ENCODE measurements around the gene ALKBH4.
"Not testable (repeated sequence)": the region's sequence is repeated elsewhere in the genome, so short reads cannot be mapped to it uniquely, and the experiment has no call there.

Gene ALKBH4

DNA sequence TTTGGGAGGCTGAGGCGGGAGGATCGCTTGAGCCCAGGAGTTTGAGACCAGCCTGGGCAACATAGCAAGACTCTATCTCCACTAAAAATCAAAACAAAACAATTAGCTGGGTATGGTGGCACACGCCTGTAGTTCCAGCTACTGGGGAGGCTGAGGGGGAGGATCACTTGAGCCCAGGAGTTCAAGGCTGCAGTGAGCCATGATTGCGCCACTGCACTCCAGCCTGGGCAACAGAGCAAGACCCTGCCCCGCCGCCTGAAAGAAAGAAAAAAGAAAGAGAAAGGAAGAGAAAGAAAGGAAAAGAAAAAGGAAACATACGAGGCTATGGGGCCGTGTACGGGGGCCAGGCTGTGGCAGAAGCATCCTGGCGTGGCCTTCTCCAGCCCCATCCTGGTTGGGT, 9.7 kb downstream of the ALKBH4 start:
- not testable (repeated sequence) for DNase-seq

- peak; percentile 4 to 54 for DNase-seq
These were observed 10.2 kb downstream of the ALKBH4 start for GRCh38 chr7:102454468-102454867.

DNA sequence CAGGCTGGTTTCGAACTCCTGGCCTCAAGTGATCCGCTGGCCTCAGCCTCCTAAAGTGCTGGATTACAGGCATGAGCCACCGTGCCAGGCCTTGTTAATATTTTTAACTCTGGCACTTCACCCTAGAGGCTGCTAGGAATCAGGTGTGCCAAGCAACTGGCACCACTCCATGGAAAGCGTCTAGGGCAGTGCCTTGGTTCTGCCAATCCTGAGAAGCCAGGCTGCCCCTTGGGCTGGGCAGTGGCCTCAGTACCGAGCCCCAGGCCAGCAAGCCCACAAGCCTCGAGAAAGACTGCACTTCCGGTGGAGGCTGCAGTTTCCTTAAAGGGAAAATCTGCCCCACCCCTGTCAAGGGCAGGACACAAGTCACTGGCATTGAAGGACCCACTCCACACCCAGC, 11.3 kb downstream of the ALKBH4 start:
- no peak for DNase-seq

GRCh38 chr7:102452451-102452850, 12.2 kb downstream of the ALKBH4 start:
- DNase-seq: no peak

- DNase-seq: no peak
These were observed 13.2 kb downstream of the ALKBH4 start for GRCh38 chr7:102451371-102452054.

DNA sequence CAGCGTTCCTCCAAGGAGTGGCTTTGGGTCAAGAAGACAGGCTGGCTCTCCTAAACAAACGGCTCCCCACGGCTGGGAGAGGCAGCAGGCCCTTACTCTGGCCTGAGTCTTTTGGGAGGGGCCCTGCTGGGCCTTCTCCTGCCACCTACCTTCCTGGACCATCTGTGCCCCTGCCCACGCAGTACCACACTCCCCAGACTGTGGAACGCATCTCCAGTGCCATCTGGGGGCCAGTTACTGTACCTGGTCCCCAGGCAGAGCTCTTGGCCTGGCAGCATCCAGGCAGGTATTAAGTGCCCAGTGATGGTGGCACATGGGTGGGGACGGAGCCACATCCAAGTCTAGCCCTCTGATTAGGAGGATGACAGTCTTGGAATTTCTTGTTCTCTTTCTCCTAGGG, 14.4 kb downstream of the ALKBH4 start:
- DNase-seq: peak; percentile 30 to 44

DNA sequence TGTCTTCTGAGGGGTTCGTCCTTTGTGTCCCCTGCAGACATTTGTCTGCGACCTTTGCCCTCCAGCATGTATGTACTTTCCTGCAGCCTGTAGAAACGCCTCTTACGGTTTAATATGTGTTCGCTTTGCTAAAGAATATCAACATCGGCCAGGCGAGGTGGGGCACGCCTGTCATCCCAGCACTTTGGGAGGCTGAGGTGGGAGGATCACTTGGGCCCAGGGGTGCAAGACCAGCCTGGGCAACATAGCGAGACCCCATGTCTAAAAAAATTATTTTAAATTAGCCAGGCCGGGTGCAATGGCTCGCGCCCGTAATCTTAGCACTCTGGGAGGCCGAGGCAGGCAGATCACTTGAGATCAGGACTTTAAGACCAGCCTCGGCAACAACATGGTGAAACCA, 15.5 kb downstream of the ALKBH4 start:
- DNase-seq: no peak

DNA sequence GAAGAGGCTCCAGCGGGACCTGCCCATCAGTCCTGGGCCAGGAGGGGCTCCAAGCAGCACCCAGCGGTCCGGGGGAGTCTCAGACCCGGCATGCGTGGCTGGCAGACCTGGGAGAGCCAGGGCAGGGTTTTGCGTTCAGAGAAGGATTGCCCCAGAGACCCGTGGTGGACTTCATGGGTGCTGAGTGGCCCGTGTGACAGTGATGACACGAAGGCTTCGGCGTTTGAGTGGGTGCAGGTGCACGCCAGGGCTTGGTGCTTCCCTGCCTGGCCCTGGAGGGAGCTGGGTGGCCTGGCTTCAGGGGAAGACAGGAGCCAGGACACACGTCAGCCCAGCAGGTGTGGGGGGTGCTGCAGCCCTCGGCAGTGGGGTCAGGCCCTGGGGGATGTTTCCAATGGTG, 17.4 kb downstream of the ALKBH4 start:
- no peak for DNase-seq

GRCh38 chr7:102446387-102447156, 18.1 kb downstream of the ALKBH4 start:
- no peak for DNase-seq

DNA sequence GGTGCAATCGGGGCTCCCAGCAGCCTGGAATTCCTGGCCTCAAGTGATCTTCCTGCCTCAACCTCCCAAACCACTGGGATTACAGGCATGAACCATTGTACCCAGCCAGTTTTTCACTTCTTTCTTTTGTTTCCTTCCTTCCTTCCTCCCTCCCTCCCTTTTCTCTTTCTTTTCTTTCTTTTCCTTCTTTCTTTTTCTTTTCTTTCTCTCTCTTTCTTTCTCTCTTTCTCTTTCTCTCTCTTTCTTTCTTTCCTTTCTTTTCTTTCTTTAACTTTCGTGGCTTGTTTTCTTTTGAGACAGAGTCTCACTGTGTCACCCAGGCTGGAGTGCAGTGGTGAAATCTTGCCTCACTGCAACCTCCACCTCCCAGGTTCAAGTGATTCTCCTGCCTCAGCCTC, 19.0 kb downstream of the ALKBH4 start:
- no peak for DNase-seq

DNA sequence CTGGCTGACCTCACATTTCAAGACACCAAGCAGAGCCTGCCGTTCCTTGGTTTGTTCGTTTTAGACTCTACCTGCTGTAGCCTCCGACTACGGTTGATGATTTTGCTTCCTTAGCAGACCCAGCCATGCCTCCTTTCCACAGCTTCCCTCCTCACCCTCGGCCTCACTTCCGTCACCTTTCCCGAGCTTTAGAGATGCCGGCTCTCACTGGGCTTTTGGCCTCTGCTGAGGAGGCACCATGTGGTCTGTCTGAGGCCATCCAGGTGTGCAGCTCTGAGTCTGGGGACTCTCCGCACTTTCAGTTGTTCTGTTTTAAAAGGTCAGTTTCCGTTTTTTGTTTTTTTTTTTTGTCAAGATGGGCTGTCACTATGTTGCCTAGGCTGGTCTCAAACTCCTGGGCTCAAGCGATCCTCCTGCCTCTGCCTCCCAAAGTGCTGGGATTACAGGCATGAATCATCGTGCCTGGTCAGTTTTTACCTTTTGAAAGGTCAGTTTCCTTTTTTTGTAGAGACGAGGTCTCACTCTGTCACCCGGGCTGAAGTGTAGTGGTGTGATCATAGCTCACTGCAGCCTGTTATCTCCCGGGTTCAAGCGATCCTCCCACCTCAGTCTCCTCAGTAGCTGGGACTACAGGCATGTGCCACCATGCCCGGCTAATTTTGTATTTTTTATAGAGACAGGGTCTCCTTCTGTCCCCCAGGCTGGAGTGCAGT, 19.5 kb downstream of the ALKBH4 start:
- DNase-seq: no peak

- no peak for DNase-seq
These were observed 24.5 kb downstream of the ALKBH4 start for GRCh38 chr7:102439963-102440795.

DNA sequence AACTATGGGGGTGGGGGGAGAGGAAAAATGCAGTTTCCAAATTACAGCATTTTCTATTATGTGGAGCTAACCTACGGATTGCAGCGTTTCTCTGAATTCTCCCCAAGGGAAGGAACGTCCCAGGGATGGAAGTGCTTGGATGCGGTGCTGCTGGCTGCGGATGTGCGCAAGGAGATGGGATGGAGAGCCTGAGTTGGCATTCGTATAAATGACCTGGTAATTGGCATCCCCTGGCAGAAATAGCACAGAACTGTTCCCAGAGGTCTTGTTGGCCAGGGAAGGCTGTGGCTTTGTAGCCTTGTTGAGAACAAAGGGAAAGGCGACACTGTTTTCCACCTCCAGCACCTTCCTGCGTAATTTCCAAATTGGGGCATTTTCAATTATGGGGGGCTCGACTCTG, 28.5 kb downstream of the ALKBH4 start:
- DNase-seq: no peak

GRCh38 chr7:102434039-102434486, 30.6 kb downstream of the ALKBH4 start:
- no peak for DNase-seq

- DNase-seq: peak; percentile 55 to 72
These were observed 31.2 kb downstream of the ALKBH4 start, which contains the start of gene ORAI2 for GRCh38 chr7:102433219-102434038. TSS of gene ORAI2 (plus strand) at chr7:102433575. CDS start at chr7:102438957, 5,382 bp downstream.

DNA sequence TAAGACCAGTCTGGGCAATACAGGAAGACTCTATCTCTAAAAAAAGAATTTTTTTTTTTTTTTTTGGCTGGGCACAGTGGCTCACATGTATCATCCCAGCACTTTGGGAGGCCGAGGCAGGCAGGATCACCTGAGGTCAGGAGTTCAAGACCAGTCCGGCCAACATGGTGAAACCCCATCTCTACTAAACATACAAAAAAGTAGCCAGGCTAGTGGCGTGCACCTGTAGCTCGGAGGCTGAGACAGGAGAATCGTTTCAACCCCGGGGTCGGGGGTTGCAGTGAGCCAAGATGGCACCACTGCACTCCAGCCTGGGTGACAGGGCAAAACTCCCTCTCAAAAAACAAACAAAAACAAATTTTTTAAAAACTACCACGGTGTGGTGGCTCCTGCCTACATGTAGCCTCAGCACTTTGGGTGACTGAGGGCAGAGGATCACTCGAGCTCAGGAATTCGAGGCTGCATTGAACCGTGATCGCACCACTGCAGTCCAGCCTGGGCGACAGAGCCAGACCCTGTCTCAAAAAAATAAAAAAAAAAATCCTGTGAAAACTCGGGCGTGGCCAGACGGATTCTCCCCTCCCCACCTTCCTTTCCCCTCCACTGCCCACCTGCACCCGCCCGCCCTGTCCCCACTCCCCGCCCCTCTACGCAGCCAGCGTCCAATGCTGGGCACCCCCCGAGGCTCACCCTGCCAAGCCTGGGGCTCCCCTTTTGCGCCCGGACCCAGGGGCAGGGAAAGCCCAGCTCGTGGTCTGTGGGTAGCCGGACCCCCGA, 32.0 kb downstream of the ALKBH4 start:
- DNase-seq: no peak

DNA sequence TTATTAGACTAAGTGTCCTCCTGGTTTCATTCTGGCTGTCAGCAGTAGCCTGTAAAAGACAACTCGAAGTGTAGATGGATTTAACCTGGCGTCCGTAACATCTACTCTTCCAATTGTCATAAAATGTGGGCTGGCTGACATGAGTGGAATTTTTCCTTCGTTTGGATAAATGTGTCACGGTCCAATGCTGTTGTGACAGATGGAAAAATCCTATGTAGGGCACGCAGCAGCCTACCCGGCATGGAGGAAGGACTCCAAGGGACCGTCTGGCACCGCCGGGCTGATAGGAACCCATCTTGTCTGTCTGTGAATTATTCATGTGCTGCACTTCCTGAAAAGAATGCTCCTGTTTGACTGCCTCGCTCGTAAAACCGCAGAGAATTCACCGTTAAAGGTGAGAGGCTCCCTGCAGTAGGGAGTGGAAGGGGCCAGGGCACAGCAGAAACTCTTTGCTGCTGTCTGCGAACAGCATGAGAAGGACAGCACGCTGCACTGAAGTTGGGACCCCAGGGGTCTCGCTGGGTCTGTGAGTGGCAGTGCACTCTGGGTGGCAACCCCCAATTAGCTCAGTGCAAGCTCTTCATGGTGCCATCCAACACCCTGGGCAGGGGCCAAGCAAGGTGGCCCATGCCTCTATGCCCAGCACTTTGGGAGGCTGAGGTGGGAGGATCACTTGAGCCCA, 32.9 kb downstream of the ALKBH4 start:
- peak; percentile 64 to 69 for DNase-seq

DNA sequence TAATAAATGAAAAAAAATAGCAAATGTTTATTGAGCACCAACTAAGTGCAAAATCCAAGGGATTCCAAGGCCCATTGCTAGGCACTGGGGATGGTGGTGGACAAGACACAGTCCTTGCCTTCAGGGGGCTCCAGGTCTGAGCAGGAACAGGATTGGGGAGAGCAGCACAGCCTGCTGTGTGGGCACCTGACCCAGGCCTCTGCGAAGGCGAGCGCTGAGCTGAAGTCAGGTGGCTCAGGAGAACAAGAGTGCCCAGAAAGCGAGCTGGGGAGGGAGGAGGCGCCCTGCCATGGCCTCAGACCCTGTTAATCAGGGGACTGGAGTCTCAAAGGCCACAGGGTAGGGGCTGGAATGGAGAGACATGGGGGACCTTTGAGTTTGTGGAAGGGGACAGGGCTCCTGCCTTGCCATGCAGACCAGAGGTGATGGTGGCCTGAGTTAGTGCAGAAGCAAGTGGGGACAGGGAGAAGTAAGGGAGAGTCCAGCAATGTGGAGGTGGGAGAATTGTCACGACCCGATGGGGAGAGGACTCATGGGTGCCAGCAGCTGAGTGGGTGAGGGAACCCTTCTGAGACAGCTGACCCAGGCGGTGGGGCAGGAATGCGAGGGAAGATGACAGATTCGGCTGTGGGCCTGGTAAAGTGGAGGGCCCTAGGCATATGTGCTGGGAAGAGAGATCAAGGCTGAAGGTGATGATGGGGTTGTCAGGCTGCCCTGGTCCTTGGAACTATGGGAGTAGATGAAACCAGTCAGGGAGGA, 35.3 kb downstream of the ALKBH4 start:
- peak; percentile 23 to 69 for DNase-seq

GRCh38 chr7:102427019-102427405, 37.7 kb downstream of the ALKBH4 start:
- peak; percentile 52 to 57 for DNase-seq
